Lower leg skin (tissue), 3 donors: ENCODE results near the gene SERPINA6.

Source experiments
- CTCF ChIP-seq, 3 donors: fragments of 450-650 bp; IDR thresholded peaks; one replicate each; pipeline ENCODE4 v1.5.1; 2016; ENCODE audit warnings: antibody characterized with exemption in 3 of 3, mild to moderate bottlenecking in 3 of 3, moderate library complexity in 2 of 3
- POLR2A ChIP-seq, 2 donors: fragments of 450-650 bp; IDR thresholded peaks; one replicate each; pipeline ENCODE4 v1.6.1; 2016 to 2017; ENCODE audit warnings: antibody characterized with exemption in 2 of 2, mild to moderate bottlenecking in 1 of 2, moderate library complexity in 1 of 2

- no peak for TF ChIP-seq CTCF (IDR thresholded peaks at IDR 0.05)
- no peak for TF ChIP-seq POLR2A (IDR thresholded peaks at IDR 0.05)
These were observed 40.0 kb downstream of the SERPINA6 start for GRCh38 chr14:94282991-94283723.
